Esophagus muscularis mucosa (tissue), 4 donors: ENCODE measurements around the gene UGT1A7. TPM values are rescaled to one million over a fixed set of nuclear protein-coding genes. Genes with fewer than 3 reads are reported as not detected.

Experiments used
- DNase-seq: peaks from one replicate; pipeline ENCODE4 v3.0.0-alpha.2; 2017; ENCODE audit errors: extremely low spot score
- H3K27ac ChIP-seq, 4 donors: fragments of 200-600 bp; sonication (generic); replicated peaks in 1 of 4; 1 replicate in 3 of 4; 2 replicates in 1 of 4; pipeline ENCODE4 v1.5.1; 2016 to 2019; ENCODE audit warnings: mild to moderate bottlenecking in 1 of 4
- H3K27me3 ChIP-seq, 4 donors: fragments of 200-600 bp; sonication (generic); one replicate each; pipeline versions ENCODE4 v1.5.1 to v1.6.0; 2016 to 2019
- H3K36me3 ChIP-seq, 4 donors: fragments of 200-600 bp; sonication (generic); one replicate each; pipeline ENCODE4 v1.5.1; 2016 to 2019
- H3K4me1 ChIP-seq, 4 donors: fragments of 200-600 bp; sonication (generic); one replicate each; pipeline ENCODE4 v1.5.1; 2016 to 2019
- H3K4me3 ChIP-seq, 4 donors: fragments of 200-600 bp; sonication (generic); 1 replicate in 2 of 4; 2 replicates in 2 of 4; pipeline ENCODE4 v1.5.1; 2016 to 2019; ENCODE audit warnings: mild to moderate bottlenecking in 4 of 4, moderate library complexity in 1 of 4
- H3K9me3 ChIP-seq, 4 donors: fragments of 200-600 bp; sonication (generic); 1 replicate in 3 of 4; 2 replicates in 1 of 4; pipeline ENCODE4 v1.5.1; 2016 to 2019
- CTCF ChIP-seq, 3 experiments: fragments of 200-600 bp in 2 of 3; fragments of 450-650 bp in 1 of 3; sonication (generic) in 2 of 3; IDR thresholded peaks; one replicate each; pipeline ENCODE4 v1.5.1; 2017 to 2019; ENCODE audit warnings: antibody characterized with exemption in 3 of 3, mild to moderate bottlenecking in 2 of 3, moderate library complexity in 1 of 3
- EP300 ChIP-seq: sonication (generic); formaldehyde crosslinking; IDR thresholded peaks from one replicate; pipeline ENCODE4 v1.6.1; 2017; ENCODE audit warnings: antibody characterized with exemption
- POLR2A ChIP-seq: fragments of 450-650 bp; IDR thresholded peaks from one replicate; pipeline ENCODE4 v1.6.1; 2017; ENCODE audit warnings: antibody characterized with exemption, moderate library complexity, mild to moderate bottlenecking, low read depth
- POLR2AphosphoS5 ChIP-seq, 2 donors: sonication (generic); formaldehyde crosslinking; IDR thresholded peaks; one replicate each; pipeline ENCODE4 v1.6.1; 2017; ENCODE audit warnings: antibody characterized with exemption in 2 of 2
- WGBS: methylation state at CpG from one replicate; pipeline ENCODE4 v1.1.5; 2018; 5-methylcytosine and 5-hydroxymethylcytosine counted together
- intact Hi-C: fragments of 100-400 bp; cut with DNase I; formaldehyde crosslinking; loops from one replicate; pipeline ENCODE4 v1.15.1; 2023
- total RNA-seq, 4 donors: library from RNA; depleted of rRNA; stranded (reverse); fragments of >200 nt; gene quantifications; one replicate each; pipeline versions ENCODE4 v1.1.0 to v1.2.1, GENCODE V29; 2016

Gene UGT1A7
- total RNA-seq, 4 donors from 2014 or later: 0.42 TPM; not detected in 3

GRCh38 chr2:233671290-233672161, 10.2 kb upstream of the UGT1A7 start, which contains the start of gene UGT1A9:
Gene UGT1A9, plus strand, starts transcription at chr2:233671898. Its CDS starts 37 bp downstream, at chr2:233671935.
- Histone ChIP-seq H3K4me3 (no peak within 1 kb of the TSS), H3K9me3 (no peaks in the 10 kb centered on the region), H3K36me3 (no peaks in the 10 kb centered on the region), H3K27me3 (no peaks in the 10 kb centered on the region), H3K27ac (no peak within 1 kb of the TSS), H3K4me1 (no peaks in the 10 kb centered on the region)
- intact Hi-C loops: no loop called here
- no peak for DNase-seq
- TF ChIP-seq POLR2A (no peak), POLR2AphosphoS5 (IDR thresholded peaks at IDR 0.05) (no peak), CTCF (IDR thresholded peaks at IDR 0.05) (no peak)
- WGBS: 74% methylated on average over 4 of the region's 5 CpGs

- Histone ChIP-seq H3K36me3 (no peaks in the 10 kb centered on the region), H3K4me1 (no peaks in the 10 kb centered on the region), H3K9me3 (no peaks in the 10 kb centered on the region), H3K4me3 (no peak overlapping the region), H3K27me3 (no peaks in the 10 kb centered on the region), H3K27ac (no peak overlapping the region)
- no peak for TF ChIP-seq POLR2AphosphoS5 (IDR thresholded peaks at IDR 0.05)
- 88% methylated on average over 3 of the region's 3 CpGs for WGBS
- DNase-seq: no peak
- intact Hi-C loops: no loop called here
Measured at GRCh38 chr2:233672886-233673285, 8.8 kb upstream of the UGT1A7 start.

- H3K9me3 ChIP-seq: no peaks in the 10 kb centered on the region
- no peaks in the 10 kb centered on the region for H3K4me1 ChIP-seq
- H3K36me3 ChIP-seq: no peaks in the 10 kb centered on the region
- no peaks in the 10 kb centered on the region for H3K27me3 ChIP-seq
- DNase-seq: no peak
- intact Hi-C loops: no loop called here
- H3K27ac ChIP-seq: no peak overlapping the region
- TF ChIP-seq POLR2A (no peak), POLR2AphosphoS5 (IDR thresholded peaks at IDR 0.05) (no peak), CTCF (IDR thresholded peaks at IDR 0.05) (no peak), EP300 (no peak)
- H3K4me3 ChIP-seq: no peak overlapping the region
Measured at GRCh38 chr2:233673896-233674295, 7.8 kb upstream of the UGT1A7 start.

DNA sequence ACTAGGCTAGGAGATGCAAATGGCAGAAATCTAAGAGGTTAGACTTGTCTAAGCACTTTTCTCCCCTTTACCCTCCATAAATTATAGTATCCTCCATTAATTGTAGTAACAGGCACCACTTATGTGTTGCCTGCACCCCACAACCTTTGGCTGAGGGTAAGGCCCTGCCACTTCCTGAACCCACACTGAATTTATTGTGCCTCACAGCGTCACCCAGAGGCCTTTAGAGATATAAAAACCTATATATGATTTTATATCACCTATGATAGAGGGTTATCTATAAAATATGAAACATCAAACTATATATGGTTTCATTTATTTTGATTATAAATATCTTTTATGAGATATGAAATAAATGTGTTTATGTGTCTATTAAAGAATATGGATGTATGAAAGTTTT, 7.4 kb upstream of the UGT1A7 start:
- H3K36me3 ChIP-seq: no peaks in the 10 kb centered on the region
- WGBS: 53% methylated on average over 1 of the region's 1 CpG
- intact Hi-C loops: no loop called here
- no peak overlapping the region for H3K27ac ChIP-seq
- H3K4me3 ChIP-seq: no peak overlapping the region
- no peaks in the 10 kb centered on the region for H3K9me3 ChIP-seq
- no peaks in the 10 kb centered on the region for H3K4me1 ChIP-seq
- no peaks in the 10 kb centered on the region for H3K27me3 ChIP-seq
- DNase-seq: no peak
- TF ChIP-seq EP300 (no peak), POLR2A (no peak), CTCF (IDR thresholded peaks at IDR 0.05) (no peak), POLR2AphosphoS5 (IDR thresholded peaks at IDR 0.05) (no peak)

DNA sequence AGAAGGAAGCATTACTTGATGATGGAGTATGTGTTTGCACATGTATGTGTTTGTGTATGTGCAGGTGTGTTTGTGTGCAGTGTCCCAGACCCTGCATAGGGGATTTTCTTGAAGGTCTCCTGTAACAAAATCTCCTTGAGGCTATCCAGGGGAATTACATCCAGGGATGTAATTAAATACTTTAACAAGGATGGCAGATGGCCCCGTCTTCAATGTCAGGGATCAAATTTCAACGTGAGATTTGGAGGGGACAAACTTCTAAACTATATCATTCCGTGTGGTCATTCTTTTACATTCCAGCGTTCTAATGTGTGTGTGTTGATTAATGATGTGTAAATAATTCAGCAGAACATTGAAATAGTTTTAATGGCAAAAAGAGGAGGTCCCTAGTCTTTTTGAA, 6.7 kb upstream of the UGT1A7 start:
- Histone ChIP-seq H3K4me1 (no peaks in the 10 kb centered on the region), H3K27me3 (no peaks in the 10 kb centered on the region), H3K36me3 (no peaks in the 10 kb centered on the region), H3K27ac (no peak overlapping the region), H3K4me3 (no peak overlapping the region), H3K9me3 (no peaks in the 10 kb centered on the region)
- intact Hi-C loops: no loop called here
- 31% methylated on average over 4 of the region's 4 CpGs for WGBS
- TF ChIP-seq EP300 (no peak), POLR2AphosphoS5 (IDR thresholded peaks at IDR 0.05) (no peak), POLR2A (no peak), CTCF (IDR thresholded peaks at IDR 0.05) (no peak)
- DNase-seq: no peak
